8988T (cell line): ENCODE data around the gene CADPS.

Experiments
- DNase-seq: peaks from one replicate; pipeline ENCODE4 v3.0.0; 2011

The CADPS gene

GRCh38 chr3:62874711-62875557 lies at the start of gene CADPS:
CADPS (minus strand) TSS chr3:62875416; CDS start chr3:62875029, 387 bp downstream.
- peak; percentile 35 for DNase-seq

DNA sequence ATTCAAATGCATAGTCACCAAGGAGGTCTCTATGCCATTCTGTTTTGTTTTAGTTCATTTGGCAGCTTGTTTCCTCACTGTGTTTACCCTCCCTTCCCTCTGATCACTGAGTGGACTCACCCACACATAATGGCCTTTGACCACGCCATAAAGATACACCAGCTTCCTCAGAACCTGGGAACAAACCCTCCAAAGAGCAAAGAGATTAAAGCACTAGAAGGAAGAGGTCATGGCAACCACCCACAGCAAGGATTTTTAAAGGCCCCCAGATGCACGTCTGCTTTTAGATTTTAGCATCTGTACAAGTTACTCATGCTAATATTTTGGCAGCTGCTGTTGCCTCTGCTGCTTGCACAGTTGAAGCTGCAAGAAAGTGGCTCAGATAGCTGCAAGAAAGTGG lies 47.9 kb upstream of the CADPS start:
- DNase-seq, result no peak

DNA sequence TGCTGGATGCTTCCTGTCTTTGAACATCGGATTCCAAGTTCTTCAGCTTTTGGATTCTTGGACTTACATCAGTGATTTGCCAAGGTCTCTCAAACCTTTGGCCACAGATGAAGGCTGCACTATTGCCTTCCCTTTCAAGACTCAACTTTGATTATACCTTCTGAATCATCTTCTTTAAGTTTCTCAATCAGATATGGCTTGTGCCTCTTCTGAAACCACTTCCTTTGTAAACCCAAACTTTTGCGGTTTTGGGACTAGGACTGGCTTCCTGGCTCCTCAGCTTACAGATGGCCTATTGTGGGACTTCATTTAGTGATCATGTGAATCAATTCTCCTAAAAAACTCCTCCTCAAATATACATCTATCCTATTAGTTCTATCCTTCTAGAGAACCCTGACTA lies 47.1 kb upstream of the CADPS start:
- no peak for DNase-seq

- DNase-seq, result no peak
Observed at GRCh38 chr3:62920466-62920784, 45.2 kb upstream of the CADPS start.

- no peak for DNase-seq
Observed at GRCh38 chr3:62919784-62920465, 44.7 kb upstream of the CADPS start.

GRCh38 chr3:62918777-62919176 lies 43.6 kb upstream of the CADPS start:
- DNase-seq, result no peak

GRCh38 chr3:62918131-62918530 lies 42.9 kb upstream of the CADPS start:
- no peak for DNase-seq

GRCh38 chr3:62911526-62911925 lies 36.3 kb upstream of the CADPS start:
- DNase-seq, result no peak

DNA sequence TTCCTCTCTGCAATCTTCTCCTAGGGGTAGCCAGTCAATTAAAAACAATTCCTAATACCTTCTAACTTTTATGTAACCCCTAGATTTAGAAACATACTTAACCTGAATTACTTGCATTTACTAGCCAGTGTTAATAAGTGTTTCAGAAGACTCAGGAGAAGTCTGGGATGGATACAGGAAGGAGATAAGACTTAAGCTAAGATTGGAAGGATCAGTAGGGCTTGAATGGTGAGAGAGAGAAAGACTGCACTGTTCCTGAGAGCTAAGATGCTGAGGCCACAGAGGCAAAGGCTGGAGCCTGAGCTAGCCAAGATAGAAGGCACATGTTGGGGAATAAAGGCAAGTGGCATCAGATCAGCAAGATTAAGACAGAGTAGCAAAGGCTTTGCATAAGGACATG lies 30.1 kb upstream of the CADPS start:
- DNase-seq, result no peak

GRCh38 chr3:62898530-62899496 lies 23.6 kb upstream of the CADPS start:
- DNase-seq, result no peak

DNA sequence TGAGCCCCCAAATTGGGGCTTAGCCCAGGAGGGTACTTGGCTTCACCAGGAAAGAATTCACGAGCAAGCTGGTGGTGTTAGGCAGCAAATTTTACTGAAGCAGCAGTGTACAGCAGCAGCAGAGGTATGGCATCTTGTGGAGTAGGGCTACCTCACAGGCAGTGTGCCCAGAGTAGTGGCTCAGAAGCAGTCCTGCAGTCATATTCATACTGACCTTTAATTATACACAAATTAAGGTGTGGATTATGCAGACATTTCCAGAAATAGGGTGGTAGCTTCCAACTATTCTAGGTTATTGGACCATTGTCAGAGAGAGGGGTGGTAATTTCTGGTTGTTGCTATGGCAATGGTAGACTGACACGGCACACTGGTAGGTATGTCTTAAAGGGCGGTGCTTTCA lies 20.7 kb upstream of the CADPS start:
- DNase-seq, result no peak

DNA sequence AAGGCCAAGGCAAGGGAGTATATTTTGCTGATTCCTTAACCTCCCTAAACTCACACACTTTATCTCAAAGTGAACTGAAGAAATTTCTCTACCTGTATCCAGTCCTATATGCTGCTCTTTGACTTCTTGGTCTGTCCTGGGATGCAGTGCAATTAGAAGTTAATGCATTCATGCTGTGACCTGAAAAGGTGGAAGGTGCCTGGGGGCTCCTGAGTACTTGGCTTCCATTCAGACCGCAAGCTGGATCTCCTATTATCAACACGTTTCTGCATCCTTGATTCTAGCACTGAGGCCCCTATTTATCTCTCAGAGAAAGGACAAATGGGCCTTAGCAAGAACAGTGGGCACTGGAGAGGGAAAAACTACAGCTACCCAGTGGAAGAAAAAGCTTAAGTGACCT lies 17.7 kb upstream of the CADPS start:
- no peak for DNase-seq

- no peak for DNase-seq
Observed at GRCh38 chr3:62892045-62892444, 16.8 kb upstream of the CADPS start.

- DNase-seq, result no peak
Observed at GRCh38 chr3:62888778-62889177, 13.6 kb upstream of the CADPS start.

- DNase-seq, result no peak
Observed at GRCh38 chr3:62888180-62888579, 13.0 kb upstream of the CADPS start.

DNA sequence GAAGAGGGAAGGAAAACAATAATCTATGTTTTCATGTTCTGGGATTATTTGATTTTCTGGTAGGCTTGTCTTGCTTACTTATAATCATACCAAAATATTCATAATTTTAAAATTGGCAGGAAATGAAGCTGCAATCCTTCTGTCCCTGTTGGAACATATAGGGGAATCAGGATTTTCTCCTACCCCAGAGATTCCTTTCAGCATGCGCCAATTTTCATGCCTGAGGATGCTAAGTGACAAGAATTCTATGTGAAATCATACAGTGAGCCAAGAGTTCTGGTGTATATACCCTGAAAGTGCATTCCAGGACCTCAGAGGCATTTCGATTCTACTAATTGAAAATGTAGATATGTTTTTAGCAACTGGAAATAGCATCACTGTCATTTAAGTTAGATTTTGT lies 9.9 kb upstream of the CADPS start:
- no peak for DNase-seq

- DNase-seq, result no peak
Observed at GRCh38 chr3:62884096-62884870, 9.1 kb upstream of the CADPS start.

DNA sequence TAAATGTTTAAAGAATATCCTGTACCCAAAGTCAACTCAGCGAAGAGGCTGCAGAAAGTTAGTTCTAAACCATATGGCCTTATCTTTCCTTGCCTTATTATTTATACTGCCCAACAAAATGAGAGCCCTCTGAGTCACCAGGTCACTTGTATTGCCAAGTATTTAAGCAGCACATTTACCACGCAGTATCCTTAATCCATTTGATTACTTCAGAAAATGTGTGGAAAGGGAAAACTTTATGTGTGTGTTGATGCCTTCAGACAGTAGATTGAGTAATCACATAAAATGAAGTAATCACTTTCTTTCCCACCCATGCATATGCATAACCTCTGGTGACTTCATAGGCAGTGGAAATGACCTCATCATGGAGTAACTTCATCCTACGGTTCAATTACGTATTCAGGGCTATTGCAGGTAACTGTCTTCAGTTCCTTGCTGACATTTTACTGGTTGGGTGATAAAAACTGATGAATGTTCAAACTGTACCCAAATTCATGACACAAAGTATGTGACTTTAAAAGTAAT lies 7.5 kb upstream of the CADPS start:
- DNase-seq, result no peak

- DNase-seq, result peak; percentile 23
Observed at GRCh38 chr3:62876064-62876463, 848 bp upstream of the CADPS start.

DNA sequence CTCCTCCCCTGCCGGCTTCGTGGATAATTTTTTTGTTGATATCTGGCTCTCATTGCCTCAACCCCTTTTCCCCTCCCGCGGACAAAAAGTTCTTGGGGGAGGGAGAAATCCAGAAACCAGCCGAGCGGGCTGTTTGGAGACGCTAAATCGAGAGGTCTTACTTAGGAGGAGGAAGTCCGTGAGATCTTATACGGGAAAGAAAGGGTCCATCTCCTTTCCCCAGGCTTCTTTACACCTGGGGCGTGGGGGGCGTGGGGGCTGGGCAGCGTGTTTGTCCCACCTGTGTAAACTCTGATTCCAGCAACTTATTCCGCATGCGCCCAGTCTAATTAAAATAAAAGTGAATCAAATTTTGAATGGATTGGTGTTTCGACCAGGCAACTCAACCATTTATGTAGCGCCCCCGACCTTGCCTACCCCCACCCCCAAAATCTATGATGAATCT lies 364 bp upstream of the CADPS start:
- DNase-seq, result no peak

DNA sequence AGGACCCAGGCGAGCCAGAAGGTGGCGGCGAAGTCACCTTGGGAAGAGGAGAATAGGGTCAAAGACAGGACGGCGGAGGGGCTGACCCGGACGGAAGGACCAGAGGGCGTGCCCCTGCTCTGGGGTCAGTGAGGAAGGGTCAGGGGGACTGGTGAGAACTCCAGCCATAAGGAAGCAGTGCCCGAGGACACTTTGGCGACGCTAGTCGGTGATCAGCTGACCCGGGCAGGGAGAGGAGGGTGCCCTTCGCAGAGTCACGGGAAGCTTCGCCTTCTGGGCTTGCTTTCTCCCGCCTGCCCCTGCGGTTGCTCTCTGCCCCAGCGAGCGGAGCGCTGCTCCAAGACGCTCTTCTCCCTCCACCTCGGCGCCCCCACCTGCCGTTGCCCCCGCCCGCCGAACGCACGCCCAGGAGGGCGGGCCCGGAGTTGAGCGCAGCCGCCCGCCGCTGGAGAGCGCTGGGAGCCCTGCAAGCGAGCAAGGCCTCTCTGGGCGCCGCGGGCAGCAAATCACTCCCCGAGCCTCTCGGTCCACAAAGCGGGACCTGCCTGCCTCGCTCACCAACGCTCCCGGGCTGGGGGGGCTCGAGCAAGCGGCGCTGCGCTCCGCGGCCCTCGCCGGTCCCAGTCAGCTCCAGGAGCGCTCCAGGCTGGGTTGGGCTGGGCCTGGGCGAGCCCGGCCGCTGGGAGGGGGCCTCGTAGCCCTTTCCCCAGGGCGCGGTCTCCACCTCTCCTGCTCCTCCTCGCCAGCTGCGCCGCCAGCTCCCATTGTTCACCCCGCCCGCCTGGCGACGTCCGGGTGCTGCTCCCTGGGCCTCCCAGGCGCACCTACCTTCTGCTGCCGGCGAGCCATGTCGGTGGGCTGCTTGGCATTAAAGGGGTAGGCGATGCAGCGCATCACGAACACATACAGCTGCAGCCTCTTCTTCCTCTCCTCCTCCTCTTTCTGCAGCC lies 1.2 kb downstream of the CADPS start:
- peak; percentile 70 for DNase-seq
